Esophagus squamous epithelium (tissue), 5 donors: ENCODE data around the gene NMT1. TPM values are rescaled to one million over a fixed set of nuclear protein-coding genes. Genes with fewer than 3 reads are reported as not detected.

ENCODE experiments used
- DNase-seq: peaks from one replicate; lab custom pipeline; 2025; lab: John Stamatoyannopoulos, UW
- H3K27ac ChIP-seq, 4 donors: fragments of 200-600 bp; sonication (generic); one replicate each; pipeline ENCODE4 v1.5.1; 2016 to 2019; ENCODE audit warnings: mild to moderate bottlenecking in 1 of 4
- H3K27me3 ChIP-seq, 4 donors: fragments of 200-600 bp; sonication (generic); 1 replicate in 3 of 4; 2 replicates in 1 of 4; pipeline versions ENCODE4 v1.5.1 to v1.6.0; 2017 to 2021; ENCODE audit warnings: antibody characterized with exemption in 1 of 4
- H3K36me3 ChIP-seq, 3 donors: fragments of 200-600 bp; sonication (generic); one replicate each; pipeline ENCODE4 v1.5.1; 2016 to 2019
- H3K4me1 ChIP-seq, 3 donors: fragments of 200-600 bp; sonication (generic); one replicate each; pipeline ENCODE4 v1.5.1; 2017 to 2019
- H3K4me3 ChIP-seq, 4 donors: fragments of 200-600 bp; sonication (generic); 1 replicate in 3 of 4; 2 replicates in 1 of 4; pipeline ENCODE4 v1.5.1; 2016 to 2019; ENCODE audit warnings: mild to moderate bottlenecking in 2 of 4, moderate library complexity in 1 of 4
- H3K9me3 ChIP-seq, 3 donors: fragments of 200-600 bp; sonication (generic); one replicate each; pipeline ENCODE4 v1.5.1; 2016 to 2019
- POLR2A ChIP-seq, 4 donors: fragments of 450-650 bp; IDR thresholded peaks; one replicate each; pipeline ENCODE4 v1.6.1; 2017; ENCODE audit warnings: antibody characterized with exemption in 4 of 4, mild to moderate bottlenecking in 4 of 4, moderate library complexity in 3 of 4
- WGBS, 2 donors: methylation state at CpG; one replicate each; pipeline ENCODE4 v1.1.5; 2018; 5-methylcytosine and 5-hydroxymethylcytosine counted together
- intact Hi-C: fragments of 100-400 bp; cut with DNase I; formaldehyde crosslinking; loops from one replicate; pipeline ENCODE4 v1.15.0; 2022
- total RNA-seq, 4 donors: library from RNA; depleted of rRNA; stranded (reverse); fragments of >200 nt; gene quantifications; one replicate each; pipeline ENCODE4 v1.1.0, GENCODE V29; 2016
- TF ChIP-seq, protein P1 (sequence below), 6 experiments: fragments of 450-650 bp in 4 of 6; fragments of 200-600 bp in 2 of 6; sonication (generic) in 2 of 6; IDR thresholded peaks; one replicate each; pipeline ENCODE4 v1.5.1; 2016 to 2019; ENCODE audit warnings: antibody characterized with exemption in 6 of 6, mild to moderate bottlenecking in 4 of 6, moderate library complexity in 4 of 6
- donor health status: DM: yes; HTN: yes; CAD: no.

The NMT1 gene
- total RNA-seq, 4 donors from 2014 or later: 54.6 to 66.2 (median 57.8) TPM

DNA sequence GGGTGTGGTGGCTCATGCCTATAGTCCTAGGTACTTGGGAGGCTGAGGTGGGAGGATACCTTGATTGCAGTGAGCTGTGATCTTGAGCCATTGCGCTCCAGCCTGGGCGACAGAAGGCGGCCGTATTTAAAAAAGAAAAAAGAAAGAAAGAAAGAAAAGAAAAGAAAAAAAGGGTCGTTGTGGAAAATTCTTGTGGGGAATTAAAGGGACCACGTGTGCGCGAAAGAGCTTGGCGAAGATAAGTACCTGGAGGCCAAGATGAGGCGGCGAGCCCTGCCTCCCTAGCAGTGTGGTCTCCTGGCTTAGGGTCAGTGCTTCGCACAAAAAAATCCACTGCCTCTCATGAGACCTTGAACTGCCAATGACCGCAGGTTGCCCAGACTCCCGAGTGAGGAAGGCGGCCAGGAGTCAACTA is 728 bp upstream of the NMT1 start:
- H3K27me3 ChIP-seq: no peaks in the 10 kb centered on the region
- DNase-seq: no peak
- H3K36me3 ChIP-seq: no peaks in the 10 kb centered on the region
- H3K9me3 ChIP-seq: no peaks in the 10 kb centered on the region
- peak overlapping the region; percentile 93 to 98 (median 96) for H3K27ac ChIP-seq
- peaks cover 25 to 57% (median 40%) of the 10 kb centered on the region in 3 donors for H3K4me1 ChIP-seq
- intact Hi-C loops: no loop called here
- TF ChIP-seq, protein P1, sequence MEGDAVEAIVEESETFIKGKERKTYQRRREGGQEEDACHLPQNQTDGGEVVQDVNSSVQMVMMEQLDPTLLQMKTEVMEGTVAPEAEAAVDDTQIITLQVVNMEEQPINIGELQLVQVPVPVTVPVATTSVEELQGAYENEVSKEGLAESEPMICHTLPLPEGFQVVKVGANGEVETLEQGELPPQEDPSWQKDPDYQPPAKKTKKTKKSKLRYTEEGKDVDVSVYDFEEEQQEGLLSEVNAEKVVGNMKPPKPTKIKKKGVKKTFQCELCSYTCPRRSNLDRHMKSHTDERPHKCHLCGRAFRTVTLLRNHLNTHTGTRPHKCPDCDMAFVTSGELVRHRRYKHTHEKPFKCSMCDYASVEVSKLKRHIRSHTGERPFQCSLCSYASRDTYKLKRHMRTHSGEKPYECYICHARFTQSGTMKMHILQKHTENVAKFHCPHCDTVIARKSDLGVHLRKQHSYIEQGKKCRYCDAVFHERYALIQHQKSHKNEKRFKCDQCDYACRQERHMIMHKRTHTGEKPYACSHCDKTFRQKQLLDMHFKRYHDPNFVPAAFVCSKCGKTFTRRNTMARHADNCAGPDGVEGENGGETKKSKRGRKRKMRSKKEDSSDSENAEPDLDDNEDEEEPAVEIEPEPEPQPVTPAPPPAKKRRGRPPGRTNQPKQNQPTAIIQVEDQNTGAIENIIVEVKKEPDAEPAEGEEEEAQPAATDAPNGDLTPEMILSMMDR (IDR thresholded peaks at IDR 0.05): no peak
- TF ChIP-seq POLR2A (IDR thresholded peaks at IDR 0.05): no peak
- 6 to 10% methylated on average over 13 to 15 of the region's 15 CpGs for WGBS, 2 donors
- peak overlapping the region; percentile 65 to 91 (median 74) for H3K4me3 ChIP-seq

DNA sequence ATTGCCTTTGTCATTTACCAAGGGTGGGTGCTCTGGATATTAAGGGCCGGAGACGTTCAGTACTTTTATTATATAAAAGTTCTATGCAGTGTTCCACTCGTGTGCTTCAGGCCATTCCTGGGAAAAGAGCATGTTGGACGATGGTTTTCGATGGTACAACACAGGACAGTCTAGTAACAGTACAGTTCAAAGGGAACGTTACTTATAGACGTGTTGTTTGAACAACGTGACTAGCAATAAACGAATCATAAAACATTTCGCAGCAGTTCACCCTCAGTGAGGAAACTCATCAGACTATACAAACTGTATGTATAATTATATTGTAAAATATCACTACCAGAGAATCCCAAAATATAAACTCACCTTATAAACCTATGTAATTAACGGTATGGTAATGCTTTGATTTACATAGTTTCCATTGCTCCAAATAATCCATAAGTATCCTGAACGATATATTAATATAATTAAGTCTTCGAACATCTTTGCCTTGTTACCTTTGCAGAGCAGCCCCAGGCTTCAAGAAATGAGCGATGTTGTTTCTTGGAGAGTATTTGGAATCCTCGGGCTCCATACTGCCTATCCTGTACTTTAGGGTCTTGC is 589 bp downstream of the NMT1 start:
- WGBS, 2 donors: 8 to 11% methylated on average over 15 of the region's 15 CpGs

DNA sequence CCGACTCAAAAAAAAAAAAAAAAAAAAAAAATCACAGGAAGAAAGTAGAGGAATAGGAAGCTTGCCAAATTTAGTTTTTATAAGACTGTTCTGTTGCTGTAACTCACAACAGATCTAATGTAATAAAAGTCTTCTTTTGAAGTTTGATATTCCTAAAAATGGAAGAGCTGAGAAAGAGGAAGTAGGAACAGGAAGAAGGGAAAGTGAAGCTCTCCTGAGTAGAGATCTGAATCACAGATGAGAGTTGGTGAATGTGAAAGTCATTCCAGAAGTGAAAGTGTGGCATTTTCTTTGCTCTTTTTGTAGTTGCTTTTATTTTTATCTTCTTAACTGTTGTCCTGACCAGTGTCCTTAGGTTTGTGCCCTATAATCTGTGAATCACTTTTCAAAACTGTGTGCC is 2.1 kb downstream of the NMT1 start:
- DNase-seq: no peak
- peaks cover 25 to 81% (median 40%) of the 10 kb centered on the region in 3 donors for H3K4me1 ChIP-seq
- 40 to 64% methylated on average over 1 of the region's 1 CpG for WGBS, 2 donors
- intact Hi-C loops: no loop called here
- no peaks in the 10 kb centered on the region for H3K27me3 ChIP-seq
- H3K27ac ChIP-seq: peak overlapping the region in 2 of 4 donors; percentile 25 to 97
- H3K36me3 ChIP-seq: peaks cover 0 to 7% (median 0%) of the 10 kb centered on the region in 3 donors
- no peak for TF ChIP-seq POLR2A (IDR thresholded peaks at IDR 0.05)
- TF ChIP-seq, protein P1 (IDR thresholded peaks at IDR 0.05): no peak
- no peaks in the 10 kb centered on the region for H3K9me3 ChIP-seq
- H3K4me3 ChIP-seq: no peak overlapping the region

More for the DNA sequence above, 589 bp downstream of the NMT1 start:
- no peaks in the 10 kb centered on the region for H3K36me3 ChIP-seq
- H3K27ac ChIP-seq: peak overlapping the region; percentile 93 to 98 (median 96)
- no peaks in the 10 kb centered on the region for H3K9me3 ChIP-seq
- peak overlapping the region; percentile 65 to 91 (median 74) for H3K4me3 ChIP-seq
- TF ChIP-seq, protein P1 (IDR thresholded peaks at IDR 0.05): no peak
- TF ChIP-seq POLR2A (IDR thresholded peaks at IDR 0.05): no peak
- no peak for DNase-seq
- peaks cover 25 to 70% (median 40%) of the 10 kb centered on the region in 3 donors for H3K4me1 ChIP-seq
- H3K27me3 ChIP-seq: no peaks in the 10 kb centered on the region
- intact Hi-C loops: no loop called here

DNA sequence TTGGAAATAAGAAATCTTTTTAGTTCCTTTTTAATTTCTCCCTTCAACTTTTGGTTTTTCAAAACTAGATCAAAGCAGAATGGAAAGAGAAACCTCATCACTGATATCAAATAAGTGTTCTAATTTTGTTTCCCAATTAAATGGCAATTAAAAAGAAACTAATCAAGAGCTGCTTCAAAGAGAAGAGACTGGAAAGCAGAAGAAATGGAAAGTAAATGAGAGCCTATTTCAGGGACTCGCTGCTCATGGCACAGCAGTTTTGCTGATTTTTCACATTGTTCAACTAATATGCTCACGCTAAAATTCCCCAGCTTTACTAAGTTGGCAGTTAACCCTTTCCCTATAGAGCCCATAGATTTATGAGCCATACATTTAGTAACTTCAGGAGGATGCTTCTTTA is 6.5 kb downstream of the NMT1 start:
- H3K27me3 ChIP-seq: no peaks in the 10 kb centered on the region
- H3K9me3 ChIP-seq: no peaks in the 10 kb centered on the region
- intact Hi-C loops: no loop called here
- TF ChIP-seq POLR2A (IDR thresholded peaks at IDR 0.05): no peak
- TF ChIP-seq, protein P1 (IDR thresholded peaks at IDR 0.05): no peak
- 59 to 67% methylated on average over 2 of the region's 2 CpGs for WGBS, 2 donors
- DNase-seq: no peak
- peaks cover 16 to 82% (median 24%) of the 10 kb centered on the region in 3 donors for H3K4me1 ChIP-seq
- H3K36me3 ChIP-seq: peaks cover 0 to 47% (median 0%) of the 10 kb centered on the region in 3 donors
- no peak overlapping the region for H3K4me3 ChIP-seq
- peak overlapping the region in 2 of 4 donors; percentile 2 to 22 for H3K27ac ChIP-seq

DNA sequence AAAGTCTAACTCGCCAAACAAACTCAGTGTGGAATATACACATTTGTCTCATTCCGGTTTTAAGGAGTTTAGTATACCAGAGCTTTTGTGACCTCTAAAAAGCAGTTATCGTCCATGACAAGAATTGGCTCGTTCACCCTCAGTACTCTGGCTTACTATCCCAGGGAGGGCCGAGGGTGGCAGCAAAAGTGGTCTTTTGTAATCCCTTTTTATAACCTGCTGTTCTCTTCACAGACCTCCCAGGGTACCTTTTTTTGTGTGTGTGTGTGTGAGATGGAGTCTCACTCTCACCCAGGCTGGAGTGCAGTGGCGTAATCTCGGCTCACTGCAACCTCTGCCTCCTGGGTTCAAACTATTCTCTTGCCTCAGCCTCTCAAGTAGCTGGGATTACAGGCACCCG is 8.9 kb downstream of the NMT1 start:
- WGBS, 2 donors: 91 to 92% methylated on average over 8 of the region's 8 CpGs
- TF ChIP-seq, protein P1 (IDR thresholded peaks at IDR 0.05): no peak
- TF ChIP-seq POLR2A (IDR thresholded peaks at IDR 0.05): no peak
- no peak for DNase-seq
- Histone ChIP-seq H3K4me1 (peaks cover 11 to 82% (median 26%) of the 10 kb centered on the region in 3 donors), H3K27me3 (no peaks in the 10 kb centered on the region), H3K27ac (no peak overlapping the region), H3K4me3 (no peak overlapping the region), H3K9me3 (no peaks in the 10 kb centered on the region), H3K36me3 (peaks cover 0 to 64% (median 0%) of the 10 kb centered on the region in 3 donors)
- intact Hi-C loops: no loop called here
